Measurements from ENCODE around the gene U2AF1L4.
"Not testable (repeated sequence)": the region's sequence is repeated elsewhere in the genome, so short reads cannot be mapped to it uniquely, and the experiment has no call there.

U2AF1L4 gene

DNA sequence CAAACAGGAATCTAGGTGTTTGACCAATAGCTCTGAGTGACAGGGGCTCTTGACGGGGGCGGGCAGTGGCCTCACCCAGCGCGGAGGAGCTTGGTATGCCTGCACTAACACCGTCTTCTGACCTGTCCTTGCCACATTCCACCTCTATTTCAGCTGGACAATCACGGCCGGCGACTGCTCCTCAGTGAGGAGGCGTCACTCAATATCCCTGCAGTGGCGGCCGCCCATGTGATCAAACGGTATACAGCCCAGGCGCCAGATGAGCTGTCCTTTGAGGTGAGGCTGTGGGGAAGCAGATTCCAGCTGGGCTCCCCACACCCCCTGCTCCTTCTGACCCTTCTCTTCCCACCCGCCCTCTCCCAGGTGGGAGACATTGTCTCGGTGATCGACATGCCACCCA lies 34.8 kb upstream of the U2AF1L4 start:
- no peak for DNase-seq

DNA sequence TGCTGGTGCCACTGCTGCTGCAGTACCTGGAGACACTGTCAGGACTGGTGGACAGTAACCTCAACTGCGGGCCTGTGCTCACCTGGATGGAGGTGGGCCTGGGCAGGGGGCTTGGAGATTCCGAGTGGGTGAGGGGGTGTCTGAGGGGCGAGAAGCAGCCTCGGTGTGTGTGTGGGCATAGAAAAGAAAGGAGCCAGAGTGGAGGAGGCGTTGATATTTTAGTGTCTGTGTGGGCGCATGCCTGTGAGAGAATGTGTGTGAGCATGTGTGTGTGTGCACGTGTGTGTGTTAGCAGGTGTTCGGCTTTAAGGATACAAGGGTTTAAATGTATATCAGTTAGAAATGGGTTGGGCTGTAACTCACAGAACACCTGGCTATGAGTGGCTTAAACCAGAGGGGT lies 33.8 kb upstream of the U2AF1L4 start:
- DNase-seq = no peak

DNA sequence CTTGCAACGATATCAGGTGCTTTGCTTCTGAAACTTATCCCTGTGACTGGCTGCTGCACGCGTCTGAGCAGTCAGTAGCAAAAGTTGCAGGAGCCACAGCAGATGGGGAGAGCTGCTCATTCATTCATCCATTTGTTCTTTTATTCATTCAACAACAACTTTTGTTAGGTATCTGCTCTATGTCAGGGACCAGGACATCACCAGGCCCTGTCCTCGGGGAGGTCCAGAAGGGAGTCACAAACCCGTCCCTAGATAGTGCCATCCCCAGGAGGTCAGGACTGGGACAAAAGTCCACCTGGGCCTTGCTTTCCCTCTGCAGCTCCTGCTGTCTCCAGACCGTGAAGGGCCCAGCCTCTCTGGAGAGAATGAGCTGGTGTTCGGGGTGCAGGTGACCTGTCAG lies 32.7 kb upstream of the U2AF1L4 start:
- no peak for DNase-seq

DNA sequence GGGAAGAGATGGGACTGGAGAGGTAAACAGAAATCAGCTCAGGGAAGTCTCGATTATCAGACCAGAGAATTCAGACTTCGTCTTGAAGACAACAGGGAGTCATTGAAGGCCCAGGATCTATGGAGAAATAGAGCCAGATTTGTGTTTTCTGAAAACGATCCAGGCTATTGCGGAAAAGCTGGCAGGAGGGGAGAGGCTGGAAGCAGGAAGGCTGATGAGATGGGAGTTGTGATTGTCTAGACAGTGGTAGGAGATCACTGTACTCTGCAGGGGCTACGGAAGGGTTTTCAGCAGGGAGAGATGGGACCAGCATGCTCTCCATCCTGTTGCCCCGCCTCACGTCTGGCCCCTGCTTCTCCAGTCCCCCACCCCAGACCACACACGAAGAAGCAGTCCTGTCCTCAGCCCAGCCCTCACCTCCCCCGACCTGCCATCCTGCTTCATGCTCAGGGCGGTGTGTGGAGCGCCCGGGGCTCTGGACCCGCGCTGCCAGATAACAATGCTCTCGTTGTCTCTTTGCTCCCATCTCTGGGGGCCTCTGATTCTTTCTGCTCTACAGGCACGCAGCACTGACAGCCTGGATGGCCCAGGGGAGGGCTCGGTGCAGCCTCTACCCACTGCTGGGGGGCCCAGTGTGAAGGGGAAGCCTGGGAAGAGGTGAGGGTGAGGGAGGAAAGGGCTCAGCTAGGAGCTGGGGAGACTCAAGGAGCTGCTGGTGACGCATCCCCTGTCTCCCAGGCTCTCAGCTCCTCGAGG lies 32.0 kb upstream of the U2AF1L4 start:
- DNase-seq = no peak

GRCh38 chr19:35776102-35776788 lies 31.0 kb upstream of the U2AF1L4 start:
- DNase-seq = no peak

GRCh38 chr19:35775298-35776101 lies 30.3 kb upstream of the U2AF1L4 start, which contains the start of gene ARHGAP33:
Gene ARHGAP33 (plus strand): TSS chr19:35775564. CDS start chr19:35775659, 95 bp downstream.
- DNase-seq = peak; percentile 94 to 96

DNA sequence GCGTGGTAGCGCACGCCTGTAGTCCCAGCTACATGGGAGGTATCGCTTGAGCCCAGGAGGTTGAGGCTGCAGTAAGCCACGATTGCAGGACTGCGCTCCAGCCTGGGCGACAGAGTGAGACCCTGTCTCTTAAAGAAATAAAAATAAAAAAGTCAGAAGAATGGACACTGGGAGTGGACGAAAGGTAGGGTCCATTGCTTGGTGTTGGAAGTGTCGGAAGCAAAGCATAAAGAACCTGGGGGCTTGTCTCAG lies 29.8 kb upstream of the U2AF1L4 start:
- no peak for DNase-seq

GRCh38 chr19:35774274-35775045 lies 29.2 kb upstream of the U2AF1L4 start:
- no peak for DNase-seq

DNA sequence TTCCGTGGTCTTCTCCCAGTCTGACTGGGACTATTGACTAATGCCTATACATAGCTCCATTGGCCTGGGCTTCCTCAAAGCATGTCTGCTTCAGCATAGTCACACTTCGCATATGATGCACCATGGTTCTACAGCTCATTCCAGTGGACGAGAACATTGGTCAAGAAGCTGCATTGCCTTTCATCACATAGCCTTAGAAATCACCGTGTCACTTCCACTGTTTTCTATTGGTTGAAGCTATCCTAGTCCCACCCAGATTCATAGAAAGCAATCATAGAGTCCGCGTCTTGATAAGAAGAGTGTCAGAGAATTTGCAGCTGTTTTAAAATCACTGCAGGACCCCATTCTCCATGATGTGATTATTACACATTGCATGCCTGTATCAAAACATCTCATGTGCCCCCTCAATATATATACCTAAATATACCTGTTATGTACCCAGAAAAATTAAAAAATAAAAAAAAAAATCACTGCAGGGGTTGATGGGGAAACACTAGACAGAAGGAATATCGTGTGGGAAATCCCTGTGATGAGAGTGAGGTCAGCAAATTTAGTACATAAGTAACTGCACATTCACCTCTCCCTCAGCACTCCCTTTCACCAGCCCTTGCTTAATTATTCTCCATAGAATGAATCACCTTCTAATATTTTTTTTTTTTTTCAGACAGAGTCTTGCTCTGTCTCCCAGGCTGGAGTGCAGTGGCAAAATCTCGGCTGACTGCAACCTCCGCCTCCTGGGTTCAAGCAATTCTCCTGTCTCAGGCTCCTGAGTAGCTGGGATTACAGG lies 28.0 kb upstream of the U2AF1L4 start:
- DNase-seq = no peak

GRCh38 chr19:35772362-35772761 lies 27.1 kb upstream of the U2AF1L4 start:
- not testable (repeated sequence) for DNase-seq

GRCh38 chr19:35768082-35768421 lies 22.8 kb upstream of the U2AF1L4 start:
- no peak for DNase-seq

- no peak for DNase-seq
Observed at GRCh38 chr19:35767288-35768081, 22.3 kb upstream of the U2AF1L4 start.

DNA sequence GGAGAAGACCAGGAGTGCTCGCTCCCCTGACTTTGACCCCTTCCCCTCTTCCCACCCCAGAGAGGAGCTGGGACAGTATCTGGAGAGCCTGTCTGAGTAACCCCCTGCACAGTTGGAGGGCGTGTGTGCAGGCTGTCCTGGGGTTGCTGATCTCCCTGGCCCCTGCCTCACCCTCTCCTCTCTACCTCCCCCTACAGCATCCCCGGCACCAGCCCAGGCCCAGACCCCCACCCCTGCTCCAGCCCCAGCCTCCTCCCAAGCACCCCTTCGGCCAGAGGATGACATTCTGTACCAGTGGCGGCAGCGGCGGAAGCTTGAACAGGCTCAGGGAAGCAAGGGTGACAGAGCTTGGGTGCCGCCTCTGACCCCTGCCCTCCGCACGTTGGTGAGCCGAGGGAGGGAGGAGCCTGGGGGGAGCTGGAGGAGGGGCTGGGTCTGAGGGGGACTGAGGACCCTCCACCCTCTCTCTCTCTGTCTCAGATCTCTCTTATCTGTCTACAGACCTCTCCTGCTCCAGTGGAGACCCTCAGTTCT lies 21.4 kb upstream of the U2AF1L4 start:
- no peak for DNase-seq

DNA sequence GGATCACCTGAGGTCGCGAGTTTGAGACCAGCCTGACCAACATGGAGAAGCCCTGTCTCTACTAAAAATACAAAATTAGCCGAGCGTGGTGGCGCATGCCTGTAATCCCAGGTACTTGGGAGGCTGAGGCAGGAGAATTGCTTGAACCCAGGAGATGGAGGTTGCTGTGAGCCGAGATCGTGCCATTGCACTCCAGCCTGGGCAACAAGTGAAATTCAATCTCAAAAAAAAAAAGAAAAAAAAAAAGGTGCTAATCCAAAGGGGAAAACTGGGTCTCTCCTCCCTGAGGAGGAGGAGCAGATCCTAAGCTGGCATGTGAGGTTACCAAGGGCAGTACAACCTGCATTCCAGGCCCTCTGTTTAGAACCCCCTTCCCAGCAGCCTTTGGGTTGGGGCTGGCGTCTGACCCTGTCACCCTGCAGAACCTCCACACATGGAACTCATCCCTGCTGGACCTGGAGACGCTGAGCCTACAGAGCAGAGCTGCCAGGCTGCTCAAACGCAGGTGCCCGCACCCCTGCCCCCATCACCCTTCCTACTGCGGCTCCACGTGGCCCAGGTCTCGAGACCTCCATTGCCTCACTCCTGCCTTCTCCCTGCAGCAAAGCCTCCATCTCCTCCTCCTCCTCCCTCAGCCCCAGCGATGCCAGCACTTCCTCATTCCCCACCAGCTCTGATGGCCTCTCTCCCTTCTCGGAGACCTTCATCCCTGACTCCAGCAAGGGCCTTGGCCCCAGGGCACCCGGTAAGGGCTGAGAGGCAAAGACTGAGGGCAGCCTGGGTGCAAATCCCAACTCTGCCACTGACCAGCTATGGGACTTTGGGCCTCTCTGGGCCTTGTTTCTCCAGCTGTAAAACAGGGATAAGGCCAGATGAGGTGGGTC lies 19.5 kb upstream of the U2AF1L4 start:
- no peak for DNase-seq

DNA sequence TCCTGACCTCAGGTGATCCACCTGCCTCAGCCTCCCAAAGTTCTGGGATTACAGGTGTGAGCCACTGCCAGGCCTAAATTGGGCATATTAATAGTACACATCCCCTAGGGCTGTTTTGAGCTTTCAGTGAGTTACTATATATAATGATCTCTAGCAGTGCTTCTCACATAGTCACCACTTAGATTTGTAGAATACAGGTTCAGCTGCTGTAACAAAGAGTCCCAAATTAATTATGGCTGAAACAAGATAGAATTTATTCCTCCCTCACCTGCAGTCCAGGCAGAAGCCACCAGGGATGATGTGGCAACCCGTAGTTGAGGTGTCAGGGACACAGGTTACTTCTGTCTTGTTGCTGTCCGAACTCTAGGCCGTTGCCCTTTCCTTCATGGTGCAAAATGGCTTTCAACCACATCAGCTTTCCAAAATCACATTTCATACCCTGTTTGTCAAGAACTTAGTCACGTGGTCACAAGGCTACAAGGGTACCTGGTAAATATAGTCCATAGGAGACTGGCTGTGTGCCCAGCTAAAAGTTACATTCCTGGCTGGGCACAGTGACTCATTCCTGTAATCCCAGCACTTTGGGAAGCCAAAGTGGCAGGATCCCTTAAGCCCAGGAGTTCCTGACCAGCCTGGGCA lies 15.6 kb upstream of the U2AF1L4 start:
- DNase-seq = no peak

DNA sequence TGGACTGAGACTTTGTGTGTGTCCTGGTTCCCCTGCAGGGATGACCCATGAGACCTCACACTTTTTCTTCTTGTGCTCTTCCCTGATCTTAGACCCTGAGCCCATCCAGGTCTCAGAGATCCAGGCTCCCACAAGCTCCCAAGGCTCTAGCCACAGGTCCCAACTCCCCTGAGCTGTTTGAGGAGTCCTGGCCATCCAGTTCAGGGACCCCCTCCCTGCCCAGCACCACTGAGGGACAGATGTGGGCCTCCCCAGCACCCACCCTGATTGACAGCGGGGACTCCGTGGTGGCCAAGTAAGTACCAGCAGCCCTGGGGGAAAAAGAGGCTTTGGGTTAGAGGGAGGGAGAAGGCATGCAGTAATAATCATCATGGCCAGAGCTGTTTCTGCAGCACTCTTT lies 14.5 kb upstream of the U2AF1L4 start:
- no peak for DNase-seq

- DNase-seq = peak; percentile 97 to 98
Observed at GRCh38 chr19:35757749-35758608, 12.8 kb upstream of the U2AF1L4 start, which contains the start of gene PROSER3. Gene PROSER3 (plus strand): TSS chr19:35758176. CDS start chr19:35758216, 40 bp downstream.

GRCh38 chr19:35757231-35757748 lies 12.1 kb upstream of the U2AF1L4 start:
- no peak for DNase-seq

All from AML-193 (cell line).